Stimulated activated CD8-positive, alpha-beta memory T cell treated with anti-CD3 and anti-CD28 coated beads, Interleukin-12 subunit alpha, Interleukin-12 subunit beta, amount 100 ng/mL, for 1 hour (primary cell): ENCODE data around the gene RBMY1F.
"Not testable (repeated sequence)": the region's sequence is repeated elsewhere in the genome, so short reads cannot be mapped to it uniquely, and the experiment has no call there.

Experiments used
- DNase-seq: peaks from one replicate; pipeline ENCODE4 v3.0.0-alpha.2; 2020; ENCODE audit warnings: low read depth

The RBMY1F gene

GRCh38 chrY:22182823-22183222 lies at the start of gene RBMY1F:
TSS of gene RBMY1F (minus strand) at chrY:22182923. CDS start at chrY:22180969, 1,954 bp downstream.
- not testable (repeated sequence) for DNase-seq

GRCh38 chrY:22151144-22151543 lies 31.6 kb downstream of the RBMY1F start:
- not testable (repeated sequence) for DNase-seq

- not testable (repeated sequence) for DNase-seq
Measured at GRCh38 chrY:22141011-22141695, 41.6 kb downstream of the RBMY1F start.

- DNase-seq: not testable (repeated sequence)
Measured at GRCh38 chrY:22134719-22135118, 48.0 kb downstream of the RBMY1F start.

- not testable (repeated sequence) for DNase-seq
Measured at GRCh38 chrY:22130494-22130893, 52.2 kb downstream of the RBMY1F start.
